Subcutaneous adipose tissue (tissue), 4 donors: ENCODE results near the gene KRT73. TPM values are rescaled to one million over a fixed set of nuclear protein-coding genes. Genes with fewer than 3 reads are reported as not detected.

Source experiments
- total RNA-seq, 4 donors: library from RNA; depleted of rRNA; stranded (reverse); fragments of >200 nt; gene quantifications; one replicate each; pipeline ENCODE4 v1.1.0, GENCODE V29; 2016
- TF ChIP-seq, protein P1 (sequence below): fragments of 450-650 bp; IDR thresholded peaks from one replicate; pipeline ENCODE4 v1.5.1; 2016; ENCODE audit warnings: low read depth, mild to moderate bottlenecking, control low read depth, antibody characterized with exemption, moderate library complexity

The KRT73 gene
- total RNA-seq, 4 donors from 2014 or later: not detected

DNA sequence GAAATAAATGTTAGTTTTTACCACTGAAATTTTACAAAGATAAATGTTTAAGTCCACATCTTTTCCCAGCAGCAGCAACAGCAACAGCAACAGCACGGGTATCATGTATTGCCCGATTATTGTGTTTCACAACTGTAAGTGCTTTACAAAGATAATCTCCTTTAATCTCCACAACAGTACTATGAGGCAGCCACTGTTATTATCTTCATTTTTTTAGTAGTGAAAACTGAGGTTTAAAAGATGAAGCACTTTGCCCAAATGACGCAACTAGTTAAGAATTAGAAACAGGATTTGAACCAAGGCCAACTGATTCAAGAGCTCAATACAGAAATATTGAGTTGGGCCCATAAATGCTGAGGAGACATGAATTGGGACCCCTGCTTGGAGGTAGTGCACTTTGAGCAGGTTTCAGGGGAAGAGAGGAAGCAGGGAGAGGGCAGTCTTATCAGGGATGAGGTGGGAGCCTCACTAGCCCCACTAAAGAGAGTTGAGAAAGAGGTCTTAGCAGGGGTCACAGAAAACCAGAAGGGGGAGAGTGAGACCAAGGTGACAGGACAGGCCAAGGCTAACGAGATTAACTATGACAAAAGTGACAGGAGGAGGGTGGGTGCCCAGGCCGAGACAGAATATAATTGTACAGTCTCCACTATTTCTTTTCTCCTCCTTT is 18.4 kb upstream of the KRT73 start:
- TF ChIP-seq, protein P1, sequence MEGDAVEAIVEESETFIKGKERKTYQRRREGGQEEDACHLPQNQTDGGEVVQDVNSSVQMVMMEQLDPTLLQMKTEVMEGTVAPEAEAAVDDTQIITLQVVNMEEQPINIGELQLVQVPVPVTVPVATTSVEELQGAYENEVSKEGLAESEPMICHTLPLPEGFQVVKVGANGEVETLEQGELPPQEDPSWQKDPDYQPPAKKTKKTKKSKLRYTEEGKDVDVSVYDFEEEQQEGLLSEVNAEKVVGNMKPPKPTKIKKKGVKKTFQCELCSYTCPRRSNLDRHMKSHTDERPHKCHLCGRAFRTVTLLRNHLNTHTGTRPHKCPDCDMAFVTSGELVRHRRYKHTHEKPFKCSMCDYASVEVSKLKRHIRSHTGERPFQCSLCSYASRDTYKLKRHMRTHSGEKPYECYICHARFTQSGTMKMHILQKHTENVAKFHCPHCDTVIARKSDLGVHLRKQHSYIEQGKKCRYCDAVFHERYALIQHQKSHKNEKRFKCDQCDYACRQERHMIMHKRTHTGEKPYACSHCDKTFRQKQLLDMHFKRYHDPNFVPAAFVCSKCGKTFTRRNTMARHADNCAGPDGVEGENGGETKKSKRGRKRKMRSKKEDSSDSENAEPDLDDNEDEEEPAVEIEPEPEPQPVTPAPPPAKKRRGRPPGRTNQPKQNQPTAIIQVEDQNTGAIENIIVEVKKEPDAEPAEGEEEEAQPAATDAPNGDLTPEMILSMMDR: no peak

DNA sequence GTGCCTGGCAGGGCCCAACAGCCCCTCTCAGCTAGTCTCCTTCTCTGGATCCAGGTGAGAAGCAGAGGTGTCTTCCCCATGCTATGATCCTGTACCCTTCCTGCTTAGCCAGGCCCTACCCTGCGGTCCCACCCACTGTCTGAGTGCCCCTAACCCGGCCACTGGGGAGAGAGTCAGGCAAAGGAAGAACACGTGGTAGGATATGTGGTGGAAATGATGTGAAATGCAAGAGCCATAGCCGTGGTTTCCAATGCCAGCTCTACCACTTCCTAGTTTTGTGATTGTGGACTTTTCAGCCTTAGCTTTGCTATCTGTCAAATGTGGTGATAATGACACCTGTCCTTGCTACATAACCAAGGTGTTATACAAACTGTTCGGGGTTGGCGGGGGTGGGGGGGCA is 17.8 kb upstream of the KRT73 start:
- TF ChIP-seq, protein P1: no peak

DNA sequence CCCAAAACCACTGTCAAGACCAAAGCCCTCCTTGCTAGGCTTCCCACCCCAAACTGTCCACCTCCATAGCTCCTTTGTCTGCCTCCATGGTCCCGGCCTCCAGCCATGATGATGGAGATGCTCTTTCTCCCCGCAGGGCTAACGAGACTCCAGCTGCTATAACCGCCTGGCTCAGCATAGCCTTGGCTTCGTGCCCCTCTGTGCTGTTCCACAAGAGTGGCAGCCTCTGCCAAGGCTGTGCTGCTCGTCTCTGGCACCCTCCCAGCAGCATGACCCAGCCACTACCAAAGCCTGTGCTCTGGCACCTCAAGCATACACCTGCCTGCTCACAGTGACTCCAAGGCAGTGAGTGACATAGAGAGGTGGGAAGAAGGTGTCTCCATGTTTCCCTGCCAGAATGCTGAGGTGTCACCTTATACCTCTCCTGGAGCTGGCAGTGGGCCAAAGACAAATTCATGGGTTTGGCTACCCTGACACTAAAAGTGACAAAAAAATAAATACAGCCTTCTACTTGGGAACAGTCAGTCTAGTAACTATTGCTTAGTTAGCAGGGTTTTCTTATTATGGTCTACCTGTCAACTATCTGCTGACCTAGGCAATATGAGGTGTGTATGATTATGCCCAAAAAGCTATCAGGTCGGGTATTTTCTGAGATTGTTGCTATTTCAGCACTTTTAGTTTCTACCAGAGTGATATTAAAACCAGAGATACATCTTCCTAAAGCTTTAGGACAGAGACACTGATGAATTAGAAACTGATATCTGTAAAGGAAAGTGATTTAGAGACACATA is 16.1 kb upstream of the KRT73 start:
- TF ChIP-seq, protein P1: no peak

DNA sequence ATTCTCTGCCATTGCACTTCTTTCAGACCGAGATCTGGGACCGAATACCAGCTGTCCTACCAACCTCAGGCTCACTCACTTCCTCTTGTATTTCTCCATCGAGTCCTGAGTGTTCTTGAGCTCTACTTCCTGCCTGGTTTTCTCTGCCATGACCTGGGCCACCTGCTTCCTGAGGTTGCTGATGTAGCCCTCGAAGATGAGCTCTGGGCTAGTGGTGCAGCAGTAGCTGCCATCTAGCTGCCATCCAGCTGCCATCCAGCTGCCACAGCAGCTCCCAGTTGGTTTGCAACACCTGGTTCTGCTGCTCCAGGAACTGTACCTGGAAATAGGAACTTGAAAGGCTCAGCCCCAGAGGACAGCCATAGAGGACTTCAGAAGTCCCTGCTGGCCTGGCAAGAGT is 15.0 kb upstream of the KRT73 start:
- TF ChIP-seq, protein P1: no peak

DNA sequence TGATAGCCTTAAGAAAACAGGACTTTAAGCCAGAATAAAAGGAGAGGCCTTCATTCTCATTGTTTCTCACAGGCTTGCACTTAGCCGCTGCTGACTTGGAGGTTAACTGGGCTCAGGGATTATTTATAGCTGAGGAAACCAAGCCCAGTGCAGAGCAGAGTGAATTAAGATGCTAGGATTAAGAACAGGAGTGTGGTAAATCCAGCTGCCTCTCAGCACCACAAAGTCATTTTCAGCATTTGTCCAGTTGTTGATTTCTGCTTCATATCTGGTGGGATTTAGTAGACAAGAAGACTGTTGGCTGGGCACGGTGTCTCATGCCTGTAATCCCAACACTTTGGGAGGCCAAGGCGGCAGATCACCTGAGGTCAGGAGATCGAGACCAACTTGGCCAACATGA is 14.3 kb upstream of the KRT73 start:
- TF ChIP-seq, protein P1: no peak

DNA sequence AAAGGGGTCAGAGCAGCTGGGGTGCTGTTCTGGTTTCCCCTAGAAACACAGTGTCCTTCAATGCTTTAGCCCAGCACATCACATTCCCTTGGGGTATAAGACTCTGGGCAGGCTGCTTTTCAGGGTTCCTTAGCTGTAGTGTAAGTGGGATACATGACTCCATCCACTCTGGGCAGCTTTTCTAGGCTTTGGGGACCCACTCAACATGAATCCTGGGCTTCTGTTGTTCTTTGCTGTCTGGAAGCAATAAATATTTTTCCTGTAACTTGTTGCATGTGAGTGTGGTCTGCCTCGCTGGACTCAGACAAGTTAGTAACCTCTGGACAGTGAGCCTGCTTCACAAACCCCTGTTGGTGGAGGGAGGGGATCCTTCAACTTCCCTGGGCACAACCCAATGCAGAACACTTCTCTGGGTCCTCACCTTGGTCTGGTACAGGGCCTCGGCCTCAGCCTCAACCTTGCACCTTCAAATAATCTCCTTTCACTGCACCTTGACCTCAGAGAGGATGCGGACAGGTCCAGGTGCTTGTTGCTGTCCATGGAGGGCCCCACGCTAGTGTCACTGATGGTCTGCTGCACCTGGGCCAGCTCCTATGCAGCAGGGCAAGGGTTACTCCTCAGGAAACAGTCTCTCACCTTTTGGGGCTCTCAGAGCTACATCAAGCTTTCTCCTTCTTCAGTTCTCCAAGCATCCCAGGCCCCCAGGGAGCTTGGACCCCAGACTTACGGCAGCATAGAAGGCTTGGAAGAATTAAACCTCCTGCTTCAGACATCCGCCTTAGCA is 13.5 kb upstream of the KRT73 start:
- TF ChIP-seq, protein P1: no peak

DNA sequence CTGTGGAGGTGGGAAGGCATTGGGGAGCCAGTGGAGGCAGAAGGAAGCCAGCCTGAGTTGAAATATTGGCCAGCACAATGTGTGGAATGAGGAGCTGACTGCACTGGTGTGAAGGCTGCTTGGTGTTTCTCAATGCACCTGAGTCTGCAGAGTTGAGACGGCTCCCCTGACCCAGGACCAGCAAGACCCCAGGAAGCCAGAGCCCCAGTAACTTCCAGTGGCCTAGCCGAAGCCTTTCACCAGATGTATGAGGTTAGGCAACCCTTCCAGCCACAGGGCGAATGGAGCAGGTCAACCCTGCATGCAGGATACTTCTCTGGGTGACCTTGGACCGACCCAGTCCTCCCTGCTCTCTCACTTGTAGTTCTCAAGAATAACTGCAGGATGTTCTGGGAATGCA is 12.9 kb upstream of the KRT73 start:
- TF ChIP-seq, protein P1: no peak
